GM21390 (cell line): ENCODE results near the gene PET100.

Source experiments
- ATAC-seq: cut with Tn5 transposase; IDR thresholded peaks from one replicate; pipeline ENCODE4 v1.9.1; 2021; ENCODE audit not compliant: unreplicated experiment

PET100 gene

GRCh38 chr19:7611541-7612279 is 17.9 kb upstream of the PET100 start:
- no peak for ATAC-seq

DNA sequence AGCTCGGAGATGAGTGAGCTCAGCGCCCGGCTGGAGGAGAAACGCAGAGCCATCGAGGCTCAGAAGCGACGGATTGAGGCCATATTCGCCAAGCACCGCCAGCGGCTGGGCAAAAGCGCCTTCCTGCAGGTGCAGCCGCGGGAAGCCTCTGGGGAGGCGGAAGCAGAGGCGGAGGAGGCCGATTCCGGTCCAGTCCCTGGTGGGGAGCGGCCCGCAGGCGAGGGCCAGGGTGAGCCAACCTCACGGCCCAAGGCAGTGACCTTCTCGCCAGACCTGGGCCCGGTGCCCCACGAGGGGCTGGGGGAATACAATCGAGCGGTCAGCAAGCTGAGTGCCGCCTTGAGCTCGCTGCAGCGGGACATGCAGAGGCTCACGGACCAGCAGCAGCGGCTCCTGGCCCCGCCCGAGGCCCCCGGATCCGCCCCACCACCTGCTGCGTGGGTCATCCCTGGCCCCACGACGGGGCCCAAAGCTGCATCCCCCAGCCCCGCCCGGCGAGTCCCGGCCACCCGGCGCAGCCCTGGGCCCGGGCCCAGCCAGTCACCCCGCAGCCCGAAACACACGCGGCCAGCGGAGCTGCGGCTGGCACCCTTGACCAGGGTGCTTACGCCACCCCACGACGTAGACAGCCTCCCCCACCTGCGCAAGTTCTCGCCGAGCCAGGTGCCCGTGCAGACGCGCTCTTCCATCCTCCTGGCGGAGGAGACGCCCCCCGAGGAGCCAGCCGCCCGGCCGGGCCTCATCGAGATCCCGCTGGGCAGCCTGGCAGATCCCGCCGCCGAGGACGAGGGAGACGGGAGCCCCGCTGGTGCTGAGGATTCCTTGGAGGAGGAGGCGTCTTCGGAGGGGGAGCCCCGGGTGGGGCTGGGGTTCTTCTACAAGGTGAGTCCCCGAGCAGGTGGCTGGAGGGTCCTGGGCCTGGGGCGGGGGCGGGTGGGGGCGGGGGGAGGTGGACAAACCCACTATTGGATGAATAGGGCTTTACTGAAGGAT is 17.0 kb upstream of the PET100 start:
- ATAC-seq = no peak

DNA sequence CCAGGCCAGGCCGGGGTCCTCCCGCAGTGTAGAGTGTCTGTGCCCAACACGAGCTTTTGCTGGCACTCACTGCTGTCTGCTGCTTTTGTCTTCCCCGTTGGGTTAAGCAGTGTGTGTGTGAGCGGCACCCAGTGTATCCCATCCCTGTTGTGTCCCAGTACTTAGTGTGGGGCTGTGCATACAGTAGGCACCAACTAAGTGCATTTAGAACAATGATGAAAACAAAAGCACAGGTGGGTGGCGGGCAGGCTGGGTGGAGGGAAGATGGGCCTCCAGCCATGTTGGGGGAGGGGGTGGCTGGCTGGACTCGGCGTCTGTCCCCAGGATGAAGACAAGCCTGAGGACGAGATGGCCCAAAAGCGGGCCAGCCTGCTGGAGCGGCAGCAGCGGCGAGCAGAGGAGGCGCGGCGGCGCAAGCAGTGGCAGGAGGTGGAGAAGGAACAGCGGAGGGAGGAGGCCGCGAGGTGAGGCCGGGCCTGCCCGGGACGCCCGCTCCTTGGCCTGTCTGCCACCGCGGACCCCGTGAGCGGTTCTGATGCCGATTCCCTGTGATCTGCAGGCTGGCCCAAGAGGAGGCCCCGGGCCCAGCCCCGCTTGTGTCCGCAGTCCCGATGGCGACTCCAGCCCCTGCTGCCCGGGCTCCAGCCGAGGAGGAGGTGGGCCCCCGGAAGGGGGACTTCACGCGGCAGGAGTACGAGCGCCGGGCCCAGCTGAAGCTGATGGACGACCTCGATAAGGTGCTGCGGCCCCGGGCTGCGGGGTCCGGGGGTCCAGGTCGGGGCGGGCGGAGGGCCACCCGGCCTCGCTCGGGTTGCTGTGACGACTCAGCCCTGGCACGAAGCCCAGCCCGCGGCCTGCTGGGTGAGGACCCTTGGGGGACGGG is 14.5 kb upstream of the PET100 start:
- no peak for ATAC-seq

- ATAC-seq = no peak
Observed at GRCh38 chr19:7617172-7617571, 12.4 kb upstream of the PET100 start.

- no peak for ATAC-seq
Observed at GRCh38 chr19:7617735-7618134, 11.9 kb upstream of the PET100 start.

- no peak for ATAC-seq
Observed at GRCh38 chr19:7618348-7618747, 11.2 kb upstream of the PET100 start.

- no peak for ATAC-seq
Observed at GRCh38 chr19:7618771-7619510, 10.7 kb upstream of the PET100 start.

- ATAC-seq = no peak
Observed at GRCh38 chr19:7619671-7620441, 9.7 kb upstream of the PET100 start.

DNA sequence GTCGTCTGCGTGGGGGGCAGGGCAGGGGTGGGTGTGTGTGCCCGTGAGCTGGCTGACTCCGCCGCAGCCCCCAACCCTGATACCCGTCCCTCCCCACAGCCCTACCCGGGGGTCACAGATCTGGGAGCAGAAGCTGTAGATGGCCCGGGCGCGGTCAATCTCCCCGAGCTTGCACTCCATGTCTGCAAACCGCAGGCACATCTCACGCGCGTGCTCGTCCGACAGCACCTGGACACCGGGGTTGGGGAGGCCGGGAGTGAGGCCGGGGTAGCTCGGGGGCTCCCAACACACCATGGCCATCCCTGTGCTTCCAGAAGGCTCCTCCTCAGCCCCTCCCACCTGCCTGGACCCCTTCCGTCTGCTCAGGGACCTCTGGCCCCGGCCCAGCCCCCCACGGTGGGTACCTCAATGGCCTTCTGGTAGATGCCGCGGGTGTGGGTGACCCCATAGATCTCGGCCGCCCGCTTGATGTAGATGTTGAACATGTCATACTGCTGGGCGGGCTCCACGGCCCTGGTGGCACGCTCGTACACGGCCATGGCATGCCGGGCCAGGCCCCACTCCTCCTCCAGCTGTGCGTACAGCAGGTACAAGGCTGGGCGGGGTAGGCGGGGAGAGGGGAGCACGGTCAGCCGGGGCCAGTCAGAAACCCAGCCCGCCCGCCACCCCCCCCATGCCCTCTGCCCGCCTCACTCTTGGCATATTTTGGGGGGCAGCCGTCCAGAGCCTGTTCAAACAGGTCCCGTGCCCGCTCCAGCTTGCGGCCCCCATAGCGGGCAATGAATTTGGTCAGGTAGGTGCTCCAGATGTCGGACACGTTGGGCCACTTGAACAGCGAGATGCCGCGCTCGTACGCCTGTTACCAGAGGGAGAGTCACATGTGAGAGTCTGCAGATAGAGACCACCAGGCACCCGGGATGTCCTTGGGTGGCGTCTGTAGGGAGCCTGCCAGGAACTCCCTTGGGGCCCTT is 8.9 kb upstream of the PET100 start:
- ATAC-seq = no peak

- no peak for ATAC-seq
Observed at GRCh38 chr19:7622933-7623685, 6.5 kb upstream of the PET100 start.

DNA sequence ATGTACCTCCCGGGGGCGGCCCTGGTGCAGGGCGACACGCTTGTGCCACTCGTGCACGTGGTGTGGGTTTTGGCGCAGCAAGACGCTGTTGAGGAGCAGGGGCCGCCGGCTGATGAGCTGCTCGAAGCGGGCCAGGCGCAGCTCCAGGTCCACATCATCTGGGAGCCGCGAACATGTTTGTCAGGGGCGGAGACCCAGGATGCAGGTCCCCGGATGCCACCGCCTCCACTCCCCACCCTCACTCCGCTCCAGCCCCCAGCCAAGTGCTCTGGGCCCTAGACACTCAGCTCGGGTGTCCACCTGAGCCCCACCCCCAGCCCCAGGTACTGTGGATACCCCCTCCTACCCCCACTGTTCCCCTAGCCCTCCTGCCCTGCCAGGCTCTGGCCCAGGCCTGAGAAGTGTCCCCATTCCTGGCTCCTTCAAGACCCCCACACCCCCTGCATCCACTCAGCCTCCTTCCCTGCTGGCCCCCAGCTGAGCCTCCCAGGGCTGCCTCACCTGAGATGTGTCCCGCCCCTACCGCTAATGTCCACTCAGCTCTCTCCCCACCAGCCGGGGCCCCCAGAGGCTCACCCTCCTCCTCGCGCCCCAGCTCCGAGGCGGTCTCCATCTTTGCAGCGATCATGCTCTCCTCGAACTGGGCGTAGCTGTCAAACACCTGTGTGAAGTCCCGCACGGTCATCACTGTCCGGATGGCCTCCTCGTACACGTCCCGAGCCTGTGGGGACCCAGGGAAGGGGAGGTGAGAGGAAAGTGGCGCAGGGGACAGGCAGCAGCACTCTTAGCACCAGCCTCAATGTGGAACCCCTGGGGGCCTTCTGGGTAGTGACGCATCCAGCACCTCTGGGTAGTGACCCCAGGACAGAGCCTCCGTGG is 5.6 kb upstream of the PET100 start:
- no peak for ATAC-seq

DNA sequence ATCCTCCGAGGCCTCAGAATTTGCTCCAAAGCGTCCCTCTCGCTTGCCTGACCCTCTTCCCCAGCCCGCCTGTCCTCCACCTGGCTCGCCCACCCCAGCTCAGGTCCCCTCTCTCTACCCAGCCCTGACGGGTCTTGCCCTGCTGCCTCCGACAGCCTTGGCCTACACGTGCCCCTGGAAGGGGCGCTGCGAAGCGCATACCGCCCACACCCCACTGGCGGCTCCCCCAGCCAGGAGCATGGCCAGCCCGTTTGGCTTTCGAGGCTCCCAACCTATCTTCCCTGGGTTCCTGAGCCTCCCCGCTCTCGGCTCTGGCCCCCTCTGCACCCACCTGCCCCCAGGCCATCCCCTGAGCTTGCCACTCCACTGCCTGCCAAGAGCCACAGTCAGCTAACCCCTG is 4.8 kb upstream of the PET100 start:
- ATAC-seq = no peak

DNA sequence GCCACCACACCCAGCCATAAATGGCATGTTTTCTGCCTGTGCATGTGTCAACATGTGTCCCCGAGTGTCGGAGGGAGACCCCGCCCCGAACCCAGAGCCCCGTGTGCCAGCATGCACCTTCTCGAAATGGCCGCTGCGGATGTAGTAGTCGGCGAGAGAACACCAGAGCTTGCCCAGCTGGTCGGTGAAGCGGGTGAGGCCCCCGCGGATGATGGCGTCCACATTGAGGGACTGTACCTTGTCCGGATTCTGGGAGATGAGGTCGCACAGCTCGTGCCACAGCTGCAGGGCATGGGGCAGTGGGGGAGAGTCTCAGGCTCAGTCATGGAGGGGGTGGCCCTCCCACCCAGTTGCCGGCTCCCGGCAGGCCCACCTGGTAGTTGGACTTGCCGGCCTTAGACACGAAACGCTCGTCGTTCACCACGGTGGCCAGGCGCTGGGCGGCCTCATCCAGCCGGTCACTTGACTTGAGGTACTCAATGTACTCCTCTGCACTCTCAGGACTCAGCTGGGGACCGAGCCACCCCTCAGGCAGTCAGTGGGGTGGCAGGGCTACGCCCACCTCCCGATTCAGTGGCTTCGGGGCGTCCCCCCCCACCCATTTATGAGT is 3.7 kb upstream of the PET100 start:
- ATAC-seq = no peak

DNA sequence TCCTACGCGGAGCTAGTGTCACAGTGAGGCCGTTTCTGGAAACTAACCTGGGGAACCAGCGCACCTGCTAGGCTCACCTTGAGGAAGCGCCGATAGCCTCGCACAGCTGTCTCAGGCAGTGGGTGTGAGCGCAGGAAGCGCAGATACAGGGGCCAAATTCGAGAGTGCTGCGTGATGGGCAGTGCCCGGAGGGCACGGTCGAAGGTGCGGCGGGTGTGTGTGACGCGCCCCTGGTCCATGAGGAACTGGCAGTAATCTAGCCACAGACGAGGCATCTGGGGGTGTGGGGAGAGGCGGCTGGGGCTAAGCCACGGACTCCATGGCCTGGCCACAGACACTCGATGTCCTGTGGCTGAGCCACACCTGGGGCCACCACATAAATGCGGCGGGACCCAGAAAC is 2.4 kb upstream of the PET100 start:
- no peak for ATAC-seq

DNA sequence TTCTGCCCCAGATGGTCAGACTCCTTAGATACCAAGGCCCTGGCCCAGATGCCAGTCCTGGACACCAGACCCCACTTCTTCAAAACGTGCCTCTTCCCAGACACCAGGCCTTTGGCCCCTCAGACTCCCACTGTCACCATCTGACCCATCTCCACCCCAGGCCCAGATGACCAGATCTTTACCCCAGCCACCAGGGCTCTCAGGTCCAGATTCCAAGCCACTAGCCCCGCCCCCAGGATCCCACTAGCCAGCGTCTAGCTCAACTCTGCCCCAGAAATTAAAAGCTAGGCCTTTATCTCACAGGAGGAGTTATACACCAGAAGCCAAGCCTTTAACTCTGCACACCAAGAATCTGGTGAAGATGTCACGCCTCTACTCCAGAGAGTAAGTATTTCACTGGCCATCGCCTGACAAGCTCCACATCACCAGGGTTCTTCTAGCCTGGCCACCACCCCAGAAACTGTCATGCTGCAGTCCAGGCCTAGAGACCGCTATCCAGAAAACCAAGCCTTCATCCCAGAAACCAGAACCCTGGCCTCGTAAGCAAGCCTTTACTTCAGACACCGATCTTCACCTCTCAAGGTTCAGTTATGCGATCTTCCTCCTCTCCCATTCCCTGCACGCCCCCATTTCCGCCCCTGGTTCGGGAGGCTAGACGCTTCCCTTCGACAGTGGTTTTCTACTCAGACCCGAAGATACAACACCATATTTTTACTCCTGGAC is 843 bp upstream of the PET100 start:
- no peak for ATAC-seq

- ATAC-seq = no peak
Observed at GRCh38 chr19:7631577-7631976, 2.0 kb downstream of the PET100 start.
